DND-41 (cell line): Measurements from ENCODE around the gene BCL6.

Source experiments
- EZH2 ChIP-seq: IDR thresholded peaks from 3 replicates; pipeline ENCODE4 v1.6.1; 2012; ENCODE audit warnings: borderline replicate concordance, low read depth, mild to moderate bottlenecking, moderate library complexity, low read length, inconsistent platforms; ENCODE audit not compliant: severe bottlenecking
- TF ChIP-seq, protein P1 (sequence below): IDR thresholded peaks from 2 replicates; pipeline ENCODE4 v1.5.1; 2012; ENCODE audit warnings: borderline replicate concordance, low read length, moderate library complexity, mild to moderate bottlenecking; ENCODE audit not compliant: poor library complexity, severe bottlenecking; ENCODE audit errors: extremely low read depth

DNA sequence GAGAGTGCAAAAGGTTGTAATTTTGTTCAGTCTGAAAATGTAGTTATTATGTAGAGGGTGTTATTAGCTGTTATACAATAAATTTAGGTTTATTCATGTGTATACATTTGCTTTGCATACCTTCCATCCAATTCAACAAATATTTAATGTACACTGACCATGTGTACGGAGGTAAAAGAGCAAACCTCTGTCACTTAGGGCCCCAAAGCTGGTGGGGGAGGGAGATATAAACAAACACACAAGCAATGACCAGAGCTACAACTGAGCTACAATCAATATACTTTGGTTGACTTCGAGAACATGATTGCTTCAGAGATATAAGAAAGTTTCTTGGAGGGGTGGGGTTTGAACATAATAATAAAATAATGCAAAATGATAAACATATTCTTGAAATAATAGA is 17.5 kb upstream of the BCL6 start:
- TF ChIP-seq, protein P1, sequence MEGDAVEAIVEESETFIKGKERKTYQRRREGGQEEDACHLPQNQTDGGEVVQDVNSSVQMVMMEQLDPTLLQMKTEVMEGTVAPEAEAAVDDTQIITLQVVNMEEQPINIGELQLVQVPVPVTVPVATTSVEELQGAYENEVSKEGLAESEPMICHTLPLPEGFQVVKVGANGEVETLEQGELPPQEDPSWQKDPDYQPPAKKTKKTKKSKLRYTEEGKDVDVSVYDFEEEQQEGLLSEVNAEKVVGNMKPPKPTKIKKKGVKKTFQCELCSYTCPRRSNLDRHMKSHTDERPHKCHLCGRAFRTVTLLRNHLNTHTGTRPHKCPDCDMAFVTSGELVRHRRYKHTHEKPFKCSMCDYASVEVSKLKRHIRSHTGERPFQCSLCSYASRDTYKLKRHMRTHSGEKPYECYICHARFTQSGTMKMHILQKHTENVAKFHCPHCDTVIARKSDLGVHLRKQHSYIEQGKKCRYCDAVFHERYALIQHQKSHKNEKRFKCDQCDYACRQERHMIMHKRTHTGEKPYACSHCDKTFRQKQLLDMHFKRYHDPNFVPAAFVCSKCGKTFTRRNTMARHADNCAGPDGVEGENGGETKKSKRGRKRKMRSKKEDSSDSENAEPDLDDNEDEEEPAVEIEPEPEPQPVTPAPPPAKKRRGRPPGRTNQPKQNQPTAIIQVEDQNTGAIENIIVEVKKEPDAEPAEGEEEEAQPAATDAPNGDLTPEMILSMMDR = no peak
- TF ChIP-seq EZH2 = no peak
